NCI-H82 treated with DMSO at 0.1 percent for 48 hours (cell line): ENCODE data around the gene ALKBH7.

Source experiments
- DNase-seq: peaks from one replicate; lab custom pipeline; 2025; ENCODE audit not compliant: unreplicated experiment; lab: John Stamatoyannopoulos, UW

The ALKBH7 gene

GRCh38 chr19:6423499-6424194, 51.1 kb downstream of the ALKBH7 start:
- DNase-seq = no peak

GRCh38 chr19:6424195-6424938, 51.8 kb downstream of the ALKBH7 start, which contains the start of gene KHSRP:
TSS of gene KHSRP (minus strand) at chr19:6424811. CDS start at chr19:6424701, 110 bp downstream.
- no peak for DNase-seq
